ENCODE results near the gene HTT. TPM values are rescaled to one million over a fixed set of nuclear protein-coding genes. Genes with fewer than 3 reads are reported as not detected.

HTT gene
- total and polyA plus RNA-seq, 2 of the 8 experiments (the other 6 are each of a cell fraction or from before 2014, with no cell fraction given), result 24.0 to 71.0 TPM

DNA sequence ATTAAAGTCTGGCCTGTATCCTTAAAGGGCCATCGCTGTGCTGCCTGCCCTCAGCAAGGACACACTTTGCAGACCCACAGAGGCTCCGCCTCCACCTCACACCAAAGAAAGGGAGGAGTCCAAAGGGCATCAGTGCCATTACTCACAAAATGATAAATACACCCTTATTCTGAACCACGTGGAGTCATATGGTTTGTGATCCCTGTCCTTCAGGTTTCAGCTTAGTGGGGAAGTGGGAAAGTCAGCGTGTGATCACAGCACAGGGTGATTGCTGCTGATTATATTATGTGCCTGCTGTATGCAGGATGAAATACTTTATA is 138.6 kb downstream of the HTT start:
- Histone ChIP-seq H3K9ac (replicated peaks in 1 of 4; ENCODE audit: extremely low read depth in 1 of 4, low read depth in 3 of 4, low read length in 3 of 4) (no peak overlapping the region), H3K14ac (ENCODE audit: insufficient read length) (no peak overlapping the region), H3K4me1 (replicated peaks in 1 of 4; ENCODE audit: control insufficient read depth in 3 of 4, insufficient read depth in 4 of 4, low read length in 3 of 4) (no peaks in the 10 kb centered on the region), H2AK5ac (ENCODE audit: low read depth, low read length) (no peak overlapping the region), H2BK12ac (ENCODE audit: low read depth, low read length) (no peak overlapping the region), H2BK120ac (replicated peaks; ENCODE audit: low read depth, low read length) (no peak overlapping the region), H3K56ac (replicated peaks; ENCODE audit: insufficient read length, low read depth, low read length) (no peak overlapping the region), H4K5ac (ENCODE audit: insufficient read length, low read depth, low read length) (no peak overlapping the region), H3K4me3 (ENCODE audit: extremely low read depth in 1 of 4, insufficient read depth in 2 of 4, low read depth in 3 of 4, low read length in 4 of 4) (no peak overlapping the region), H4K20me1 (replicated peaks in 1 of 2; ENCODE audit: control insufficient read depth in 1 of 2, insufficient read depth in 2 of 2, low read length in 2 of 2) (peaks cover 0 to 2% of the 10 kb centered on the region in 2 experiments), H2BK20ac (ENCODE audit: low read length) (no peak overlapping the region), H2AFZ (ENCODE audit: low read length) (no peak overlapping the region), H3K4ac (replicated peaks; ENCODE audit: insufficient read length, low read depth, low read length) (no peak overlapping the region), H3K79me1 (ENCODE audit: low read depth, low read length) (no peaks in the 10 kb centered on the region), H3K79me2 (ENCODE audit: control insufficient read depth in 1 of 2, insufficient read depth in 2 of 2, low read length in 2 of 2) (no peaks in the 10 kb centered on the region), H3K4me2 (ENCODE audit: insufficient read depth in 1 of 2, low read depth in 2 of 2, low read length in 2 of 2) (no peak overlapping the region), H2BK15ac (ENCODE audit: low read length) (no peak overlapping the region), H3K23ac (ENCODE audit: insufficient read length) (no peak overlapping the region), H4K8ac (ENCODE audit: extremely low read depth, insufficient read depth, low read length) (no peak overlapping the region), H3K36me3 (ENCODE audit: control insufficient read depth in 2 of 4, insufficient read depth in 4 of 4, low read length in 3 of 4) (peaks cover 40 to 71% (median 61%) of the 10 kb centered on the region in 4 experiments), H4K91ac (replicated peaks; ENCODE audit: insufficient read length, low read length) (no peak overlapping the region), H3K27me3 (replicated peaks in 1 of 4; ENCODE audit: control insufficient read depth in 3 of 4, extremely low read depth in 1 of 4, insufficient read depth in 3 of 4, low read length in 3 of 4) (no peaks in the 10 kb centered on the region), H3K9me3 (ENCODE audit: insufficient read depth in 2 of 2, low read depth in 1 of 2, low read length in 1 of 2) (no peaks in the 10 kb centered on the region), H3K23me2 (ENCODE audit: low read depth, low read length) (no peaks in the 10 kb centered on the region), H3K18ac (ENCODE audit: extremely low read depth, low read length) (no peak overlapping the region), H2BK5ac (ENCODE audit: low read depth, low read length) (no peak overlapping the region), H3K27ac (ENCODE audit: low read depth, low read length) (no peak overlapping the region)
- no peak for FAIRE-seq
- CTCF ChIA-PET (ENCODE audit: partially characterized antibody), result no interaction called here
- no peak for DNase-seq (ENCODE audit: low read depth in 1 of 2, low spot score in 2 of 2)
- POLR2A ChIA-PET (ENCODE audit: partially characterized antibody), result no interaction called here
- 88% methylated on average over 4 of the region's 4 CpGs; no CpG with 5 or more reads in 1 of the 2 experiments for WGBS, 2 experiments (ENCODE audit: extremely low coverage in 1 of 2, insufficient coverage in 1 of 2, insufficient read length in 1 of 2, insufficient replicate concordance in 2 of 2, low coverage in 1 of 2, low lambda C conversion rate in 2 of 2, missing lambda C conversion rate in 1 of 2)
- no peak for TF ChIP-seq SAP30 (IDR thresholded peaks at IDR 0.05; ENCODE audit: insufficient read depth, insufficient replicate concordance, low read length)
- no peak for TF ChIP-seq YY1 (IDR thresholded peaks at IDR 0.05; ENCODE audit: low read depth, low read length)
- TF ChIP-seq SIRT6 (IDR thresholded peaks at IDR 0.05; ENCODE audit: low read length), result no peak
- TF ChIP-seq, protein P1, sequence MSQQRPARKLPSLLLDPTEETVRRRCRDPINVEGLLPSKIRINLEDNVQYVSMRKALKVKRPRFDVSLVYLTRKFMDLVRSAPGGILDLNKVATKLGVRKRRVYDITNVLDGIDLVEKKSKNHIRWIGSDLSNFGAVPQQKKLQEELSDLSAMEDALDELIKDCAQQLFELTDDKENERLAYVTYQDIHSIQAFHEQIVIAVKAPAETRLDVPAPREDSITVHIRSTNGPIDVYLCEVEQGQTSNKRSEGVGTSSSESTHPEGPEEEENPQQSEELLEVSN (IDR thresholded peaks at IDR 0.05), result no peak
- no peak for TF ChIP-seq MAFK (IDR thresholded peaks at IDR 0.05; ENCODE audit: low read depth, low read length)
- TF ChIP-seq RBBP5 (IDR thresholded peaks at IDR 0.05; ENCODE audit: borderline replicate concordance, low read depth, low read length), result no peak
- TF ChIP-seq CHD2 (IDR thresholded peaks at IDR 0.05; ENCODE audit: low read length), result no peak
- TF ChIP-seq KDM1A (IDR thresholded peaks at IDR 0.05; ENCODE audit: borderline replicate concordance, low read length), result no peak
- TF ChIP-seq SIN3A (conservative IDR thresholded peaks at IDR 0.05 in 1 of 2, IDR thresholded peaks at IDR 0.05 in 1 of 2; ENCODE audit: low read depth in 1 of 2, low read length in 2 of 2), result no peak
- TF ChIP-seq JUND (IDR thresholded peaks at IDR 0.05; ENCODE audit: low read length), result no peak
- no peak for TF ChIP-seq CTBP2 (IDR thresholded peaks at IDR 0.05; ENCODE audit: borderline replicate concordance, insufficient read depth, insufficient read length, low read length)
- no peak for TF ChIP-seq RFX5 (IDR thresholded peaks at IDR 0.05; ENCODE audit: borderline replicate concordance, low read depth, low read length)
- TF ChIP-seq, protein P2, sequence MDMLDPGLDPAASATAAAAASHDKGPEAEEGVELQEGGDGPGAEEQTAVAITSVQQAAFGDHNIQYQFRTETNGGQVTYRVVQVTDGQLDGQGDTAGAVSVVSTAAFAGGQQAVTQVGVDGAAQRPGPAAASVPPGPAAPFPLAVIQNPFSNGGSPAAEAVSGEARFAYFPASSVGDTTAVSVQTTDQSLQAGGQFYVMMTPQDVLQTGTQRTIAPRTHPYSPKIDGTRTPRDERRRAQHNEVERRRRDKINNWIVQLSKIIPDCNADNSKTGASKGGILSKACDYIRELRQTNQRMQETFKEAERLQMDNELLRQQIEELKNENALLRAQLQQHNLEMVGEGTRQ (IDR thresholded peaks at IDR 0.05; ENCODE audit: low read length), result no peak
- TF ChIP-seq ASH2L (IDR thresholded peaks at IDR 0.05; ENCODE audit: low read length), result no peak
